Heart left ventricle (tissue), 13 donors: ENCODE measurements around the gene GNAI2.

Experiments used
- CTCF ChIP-seq, 12 donors: fragments of 200-600 bp; sonication (generic) in 4 of 12; IDR thresholded peaks; one replicate each; pipeline versions ENCODE4 v1.5.0 to v1.8.0; 2018 to 2022; ENCODE audit warnings: antibody characterized with exemption in 12 of 12, mild to moderate bottlenecking in 5 of 12
- POLR2A ChIP-seq, 2 donors: fragments of 450-650 bp; IDR thresholded peaks; one replicate each; pipeline ENCODE4 v1.6.1; 2017; ENCODE audit warnings: antibody characterized with exemption in 2 of 2, mild to moderate bottlenecking in 2 of 2, moderate library complexity in 2 of 2
- donor health status: ischemic (EF 13 %, LVEDD 7.1; RV severe dilation, severe dysfunction).
- donor health status: DM: no; HTN: yes; CAD: no.
- donor health status: DM: no; HTN: no; CAD: no.
- donor health status: ischemic (EF 25% LVEDD 6.9; RV normal size, moderate dysfunction).
- donor health status: ischemic (EF 25% LVEDD 5.7; RV mildly dilated, moderate dysfunction).
- donor health status: ischemic (EF 35%, LVEDD 5.7; RV mildly dilated, moderate dysfunction).
- donor health status: nonischemic (EF 11% LVEDD 7.7; RV severe dilation, severe dysfunction).
- donor health status: DM: yes; HTN: yes; CAD: no.
- donor health status: PGD.
- donor health status: ischemic (EF 29% LVEDD 5.4; RV normal size, mild dysfunction).
- donor health status: nonischemic (EF 23%, LVEDD 6.1; RV moderate dilation, normal function).

- no peak for TF ChIP-seq CTCF (IDR thresholded peaks at IDR 0.05)
- no peak for TF ChIP-seq POLR2A (IDR thresholded peaks at IDR 0.05)
Measured at GRCh38 chr3:50290161-50290641, 54.2 kb downstream of the GNAI2 start.
